ENCODE measurements around the gene CLCA2.

The CLCA2 gene

DNA sequence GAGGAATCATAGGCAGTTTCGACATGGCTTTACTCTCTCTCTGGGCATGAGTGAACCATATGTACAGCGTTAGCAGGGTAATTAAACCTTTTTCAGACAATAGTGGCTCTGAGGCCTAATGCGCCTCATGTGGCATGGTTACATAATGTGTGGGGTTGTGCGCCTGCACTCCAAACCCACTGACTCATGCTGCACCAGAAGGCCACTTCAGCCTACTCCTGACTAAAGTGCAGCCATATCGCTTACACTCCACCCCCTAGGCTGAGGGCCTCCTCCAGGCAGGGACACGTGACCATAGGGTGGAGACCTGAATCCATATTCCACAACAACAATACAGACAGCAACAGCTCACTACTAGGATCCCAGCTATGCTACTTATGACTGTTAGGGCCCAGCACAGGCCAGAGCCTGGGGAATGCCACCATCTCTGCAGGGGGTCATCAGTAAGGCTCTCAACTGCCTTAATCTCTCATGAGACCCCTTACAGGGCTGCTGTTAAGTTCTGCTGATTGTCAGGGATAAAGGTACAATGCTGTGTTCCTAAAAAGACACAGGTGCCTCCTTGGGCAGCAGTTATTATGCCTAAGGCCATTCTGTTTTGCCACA is 14.5 kb upstream of the CLCA2 start:
- DNase-seq (ENCODE audit: insufficient read length, low spot score) (no peak), FAIRE-seq (no peak)
- TF ChIP-seq, protein P1, sequence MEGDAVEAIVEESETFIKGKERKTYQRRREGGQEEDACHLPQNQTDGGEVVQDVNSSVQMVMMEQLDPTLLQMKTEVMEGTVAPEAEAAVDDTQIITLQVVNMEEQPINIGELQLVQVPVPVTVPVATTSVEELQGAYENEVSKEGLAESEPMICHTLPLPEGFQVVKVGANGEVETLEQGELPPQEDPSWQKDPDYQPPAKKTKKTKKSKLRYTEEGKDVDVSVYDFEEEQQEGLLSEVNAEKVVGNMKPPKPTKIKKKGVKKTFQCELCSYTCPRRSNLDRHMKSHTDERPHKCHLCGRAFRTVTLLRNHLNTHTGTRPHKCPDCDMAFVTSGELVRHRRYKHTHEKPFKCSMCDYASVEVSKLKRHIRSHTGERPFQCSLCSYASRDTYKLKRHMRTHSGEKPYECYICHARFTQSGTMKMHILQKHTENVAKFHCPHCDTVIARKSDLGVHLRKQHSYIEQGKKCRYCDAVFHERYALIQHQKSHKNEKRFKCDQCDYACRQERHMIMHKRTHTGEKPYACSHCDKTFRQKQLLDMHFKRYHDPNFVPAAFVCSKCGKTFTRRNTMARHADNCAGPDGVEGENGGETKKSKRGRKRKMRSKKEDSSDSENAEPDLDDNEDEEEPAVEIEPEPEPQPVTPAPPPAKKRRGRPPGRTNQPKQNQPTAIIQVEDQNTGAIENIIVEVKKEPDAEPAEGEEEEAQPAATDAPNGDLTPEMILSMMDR (IDR thresholded peaks at IDR 0.05; ENCODE audit: insufficient read depth, missing control alignments): no peak

DNA sequence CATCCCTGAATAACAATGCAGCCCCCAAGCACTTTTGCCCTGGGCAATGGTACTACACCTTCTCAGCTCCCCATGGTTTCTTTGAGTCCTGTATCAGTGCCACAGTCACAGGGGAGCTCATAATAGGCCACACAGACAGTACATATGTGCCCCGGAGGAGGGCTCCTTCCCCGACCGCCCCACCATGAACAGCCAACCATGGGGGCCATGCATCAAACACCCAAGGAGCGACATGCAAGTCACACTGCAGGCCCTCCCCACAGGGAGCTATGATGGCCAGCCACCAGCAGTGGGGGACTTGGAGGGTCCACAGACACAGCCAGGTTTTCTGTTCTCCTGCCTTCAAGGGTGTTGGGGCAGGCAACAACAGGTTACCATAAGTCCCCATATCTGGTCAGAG is 13.1 kb upstream of the CLCA2 start:
- TF ChIP-seq, protein P1 (IDR thresholded peaks at IDR 0.05; ENCODE audit: insufficient read depth, missing control alignments): no peak

DNA sequence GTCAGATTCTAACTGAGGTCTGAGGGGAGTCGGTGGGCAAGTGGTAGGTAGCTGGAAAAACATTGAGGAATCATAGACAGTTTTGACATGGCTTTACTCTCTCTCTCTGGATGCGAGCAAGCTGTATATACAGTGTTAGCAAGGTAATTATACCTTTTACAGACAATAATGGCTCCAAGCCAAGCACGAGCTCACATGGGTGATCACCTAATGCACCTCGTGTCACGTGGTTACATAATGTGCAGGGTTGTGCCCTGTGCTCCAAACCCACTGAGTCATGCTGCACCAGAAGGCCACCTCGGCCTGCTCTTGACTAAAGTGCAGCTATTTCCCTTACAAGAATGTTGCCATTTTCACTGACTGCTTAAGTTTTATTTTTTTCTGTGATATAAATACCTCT is 7.6 kb upstream of the CLCA2 start:
- DNase-seq (ENCODE audit: insufficient read length, low spot score) (no peak), FAIRE-seq (no peak)
- TF ChIP-seq, protein P1 (IDR thresholded peaks at IDR 0.05; ENCODE audit: insufficient read depth, missing control alignments): no peak

More for the DNA sequence above, 13.1 kb upstream of the CLCA2 start:
- no peak for DNase-seq (ENCODE audit: insufficient read length, low spot score)
- no peak for FAIRE-seq

DNA sequence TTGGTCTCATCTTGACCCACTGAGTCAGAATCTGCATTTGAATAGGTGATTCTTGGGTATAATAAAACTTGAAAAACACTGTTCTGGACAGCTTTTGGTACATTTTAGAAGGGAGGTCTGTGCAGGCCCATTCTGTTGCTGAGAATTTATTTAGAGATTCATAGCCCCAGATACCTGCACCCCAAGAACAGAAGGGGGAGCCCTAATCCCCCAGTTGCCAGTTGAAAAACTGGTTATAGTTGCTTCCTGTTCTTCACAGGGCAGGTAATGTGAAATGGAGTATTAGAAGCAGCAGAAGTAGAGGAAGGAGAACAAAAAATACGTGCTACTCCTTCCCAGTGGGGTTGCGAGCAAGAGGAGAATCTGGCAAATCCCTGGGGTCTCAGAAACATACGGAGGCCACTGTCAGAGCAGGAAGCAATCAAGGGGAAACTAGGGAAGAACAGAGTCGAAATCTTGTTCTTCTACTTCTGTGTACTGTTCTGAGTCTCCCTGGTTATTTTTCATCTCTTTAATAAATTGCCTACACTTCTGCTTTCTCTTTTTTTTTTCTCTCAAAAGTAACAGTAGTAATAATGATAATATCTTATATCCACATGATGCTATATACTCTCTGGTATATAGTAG is 4.6 kb upstream of the CLCA2 start:
- DNase-seq (ENCODE audit: insufficient read length, low spot score) (no peak), FAIRE-seq (no peak)
- TF ChIP-seq, protein P1 (IDR thresholded peaks at IDR 0.05; ENCODE audit: insufficient read depth, missing control alignments): no peak

DNA sequence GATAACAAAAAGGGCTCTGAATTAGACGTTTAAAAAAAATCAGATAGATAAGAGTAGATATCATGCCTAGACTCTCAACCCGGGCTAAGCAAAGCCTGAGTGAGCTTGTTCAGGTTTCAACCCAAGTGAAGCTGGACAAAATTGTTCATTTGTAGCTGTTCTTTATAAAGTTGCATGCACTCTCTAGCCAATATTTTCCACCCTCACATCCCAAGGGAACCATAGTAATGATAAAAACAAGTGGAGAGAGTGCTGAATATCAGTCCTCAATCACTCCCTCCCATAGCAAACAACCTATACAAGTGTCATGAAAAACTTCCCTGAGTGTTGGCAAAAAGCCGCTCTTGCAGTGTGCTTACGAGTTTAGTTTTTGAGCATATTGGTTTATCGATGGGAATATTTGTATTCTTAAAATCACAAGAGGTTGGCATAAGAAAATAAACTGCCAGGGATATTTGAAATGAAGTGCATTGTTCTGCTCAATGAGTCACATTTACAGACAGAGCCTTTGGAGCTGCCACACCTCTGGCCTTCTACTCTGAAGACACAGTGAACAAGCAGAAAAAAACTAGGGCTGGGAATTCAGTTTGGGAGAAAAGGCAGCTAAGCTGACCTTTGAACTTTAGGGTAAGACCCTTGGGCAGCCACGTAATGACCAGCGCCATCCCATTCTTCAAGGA is 2.2 kb upstream of the CLCA2 start:
- TF ChIP-seq, protein P1 (IDR thresholded peaks at IDR 0.05; ENCODE audit: insufficient read depth, missing control alignments): no peak
- DNase-seq (ENCODE audit: insufficient read length, low spot score): no peak
- no peak for FAIRE-seq

DNA sequence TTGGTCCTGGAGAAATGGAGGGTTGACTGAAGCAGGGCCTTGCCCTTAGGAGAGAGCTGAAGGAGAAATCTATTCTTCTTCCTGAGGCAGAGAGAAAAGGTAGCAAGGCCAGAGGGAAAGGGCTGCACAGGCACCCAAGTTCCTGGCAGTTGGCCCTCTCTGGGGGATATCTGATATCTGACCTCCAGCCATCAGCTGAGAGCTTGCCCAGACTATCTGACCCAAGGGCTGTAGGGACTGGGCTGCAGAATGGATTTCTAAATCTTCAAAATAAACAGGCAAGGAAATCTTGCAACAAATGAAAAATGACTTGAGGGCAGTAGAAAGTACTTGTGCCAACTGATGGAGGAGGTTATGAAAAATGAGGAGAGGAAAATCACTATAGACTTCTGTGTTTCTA is 498 bp upstream of the CLCA2 start:
- FAIRE-seq (no peak), DNase-seq (ENCODE audit: insufficient read length, low spot score) (no peak)
- TF ChIP-seq, protein P1 (IDR thresholded peaks at IDR 0.05; ENCODE audit: insufficient read depth, missing control alignments): no peak
